ENCODE results near the gene GRPEL1.

The GRPEL1 gene

GRCh38 chr4:7045961-7046921 lies 21.6 kb downstream of the GRPEL1 start:
- DNase-seq, result no peak

GRCh38 chr4:7045553-7045952 lies 22.3 kb downstream of the GRPEL1 start:
- DNase-seq, result no peak

- DNase-seq, result peak; percentile 25
Measured at GRCh38 chr4:7044137-7044930, 23.5 kb downstream of the GRPEL1 start.

GRCh38 chr4:7043284-7044136 lies 24.4 kb downstream of the GRPEL1 start, which contains the start of gene TADA2B:
Gene TADA2B, plus strand, starts transcription at chr4:7043372. Its CDS starts 208 bp downstream, at chr4:7043580.
- DNase-seq, result peak; percentile 84

- DNase-seq, result peak; percentile 96
Measured at GRCh38 chr4:7042503-7043283, 25.2 kb downstream of the GRPEL1 start.

GRCh38 chr4:7041801-7042502 lies 25.9 kb downstream of the GRPEL1 start:
- DNase-seq, result no peak

GRCh38 chr4:7041246-7041645 lies 26.6 kb downstream of the GRPEL1 start:
- no peak for DNase-seq

- DNase-seq, result no peak
Measured at GRCh38 chr4:7040765-7041164, 27.1 kb downstream of the GRPEL1 start.

- no peak for DNase-seq
Measured at GRCh38 chr4:7037425-7037824, 30.4 kb downstream of the GRPEL1 start.

GRCh38 chr4:7034262-7035081 lies 33.4 kb downstream of the GRPEL1 start:
- DNase-seq, result no peak

GRCh38 chr4:7032596-7032995 lies 35.3 kb downstream of the GRPEL1 start:
- no peak for DNase-seq

- DNase-seq, result peak; percentile 44
Measured at GRCh38 chr4:7031558-7032449, 36.1 kb downstream of the GRPEL1 start.

GRCh38 chr4:7030856-7031255 lies 37.0 kb downstream of the GRPEL1 start:
- no peak for DNase-seq

GRCh38 chr4:7029921-7030320 lies 37.9 kb downstream of the GRPEL1 start:
- no peak for DNase-seq

- DNase-seq, result no peak
Measured at GRCh38 chr4:7029212-7029611, 38.7 kb downstream of the GRPEL1 start.

GRCh38 chr4:7027913-7028312 lies 40.0 kb downstream of the GRPEL1 start:
- DNase-seq, result no peak

GRCh38 chr4:7027284-7027683 lies 40.6 kb downstream of the GRPEL1 start:
- no peak for DNase-seq

- DNase-seq, result no peak
Measured at GRCh38 chr4:7026107-7026506, 41.8 kb downstream of the GRPEL1 start.
